OCI-LY1 (cell line): ENCODE measurements around the gene SCGB1C2.

Experiments used
- CTCF ChIP-seq: fragments of 200-600 bp; sonication (generic), shearing (Covaris generic); IDR thresholded peaks from 2 replicates; pipeline ENCODE4 v1.5.1; 2017; ENCODE audit warnings: mild to moderate bottlenecking, antibody characterized with exemption, low read length, moderate library complexity, mixed read lengths
- EZH2 ChIP-seq: fragments of 200-600 bp; sonication (generic), shearing (Covaris generic); IDR thresholded peaks from 2 replicates; pipeline ENCODE4 v1.8.0; 2017; ENCODE audit warnings: borderline replicate concordance, mixed run types, mild to moderate bottlenecking, antibody characterized with exemption, low read length, moderate library complexity, mixed read lengths

GRCh38 chr17:179066-179432 is 41.7 kb downstream of the SCGB1C2 start:
- TF ChIP-seq EZH2 (no peak), CTCF (no peak)
